Measurements from ENCODE around the gene MEOX2.

The MEOX2 gene

DNA sequence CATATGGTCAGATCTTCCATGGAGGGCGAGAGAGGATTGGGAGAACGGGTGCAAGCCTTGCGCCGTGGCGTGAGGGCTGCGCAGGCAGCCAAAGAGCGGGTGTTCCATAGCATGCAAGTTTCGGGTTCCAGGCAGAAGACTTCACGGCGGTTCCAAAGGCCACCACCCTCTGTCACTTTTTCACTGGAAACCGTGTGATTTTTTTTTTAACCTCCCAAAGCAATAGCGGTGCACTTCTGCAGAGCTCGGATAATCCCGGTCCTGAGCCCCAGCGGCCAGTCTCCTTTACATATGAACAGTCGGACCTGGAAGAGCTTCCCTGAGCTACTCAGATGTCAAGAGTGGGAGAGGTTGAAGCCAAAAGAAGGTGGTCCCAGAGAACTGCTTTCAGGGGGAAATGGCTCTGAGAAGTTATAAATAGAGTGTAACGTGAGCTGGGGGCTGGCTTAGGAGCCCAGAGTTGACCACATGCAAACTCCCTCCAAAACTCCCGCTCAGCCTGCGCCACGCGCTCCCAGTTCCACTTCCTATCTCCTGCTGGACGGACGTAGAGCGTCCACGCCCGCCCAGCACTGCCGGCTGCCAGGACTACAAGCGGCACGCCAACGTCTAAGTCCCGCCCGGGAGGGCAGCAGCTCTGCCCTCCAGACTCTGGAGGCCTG, at the start of gene MEOX2:
Gene MEOX2, minus strand, starts transcription at position 389 of the 662 bp plus-strand sequence. Its CDS starts 281 bp downstream, at position 108.
- DNase-seq, result no peak

GRCh38 chr7:15729746-15730145, 43.3 kb upstream of the MEOX2 start:
- no peak for DNase-seq

DNA sequence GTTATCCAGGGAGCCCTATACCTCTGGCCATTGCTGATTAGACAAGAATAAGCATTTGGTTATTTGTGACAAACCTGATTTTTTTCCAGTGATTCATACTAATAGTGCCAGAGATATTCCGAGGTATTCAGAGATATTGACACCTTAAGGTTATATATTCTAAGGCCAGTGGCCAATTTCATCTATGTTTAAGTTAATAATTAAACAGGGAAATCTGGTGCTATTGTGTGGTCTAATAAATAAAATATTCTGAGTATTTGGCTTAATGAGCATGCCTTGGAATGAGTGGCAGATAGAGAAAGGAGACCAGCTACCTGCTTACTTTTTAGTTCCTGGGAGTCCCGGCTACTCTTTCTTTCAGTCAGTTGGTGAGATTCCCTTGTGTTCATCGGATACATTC, 38.6 kb upstream of the MEOX2 start:
- DNase-seq, result no peak

DNA sequence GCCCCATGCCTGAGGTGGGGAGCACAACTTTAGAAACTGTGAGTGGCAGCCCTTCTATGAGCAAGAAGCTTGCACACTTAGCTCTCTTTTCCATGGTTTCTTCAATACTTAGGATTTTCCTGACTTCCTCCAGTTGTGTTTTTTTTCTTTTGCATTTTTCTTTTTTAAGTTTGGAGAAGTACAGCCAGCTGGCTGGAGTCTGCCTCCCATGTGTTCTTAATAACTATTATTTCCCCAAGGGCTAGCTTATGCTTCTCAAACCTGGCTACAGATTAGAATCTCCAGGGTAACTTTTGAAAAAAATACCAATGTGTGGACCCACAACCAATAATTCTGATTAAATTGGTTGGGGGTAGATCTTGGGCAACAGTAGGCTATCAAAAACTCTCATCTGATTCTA, 37.4 kb upstream of the MEOX2 start:
- no peak for DNase-seq

- DNase-seq, result peak in 1 of 2 donors; percentile 19
These were observed 34.5 kb upstream of the MEOX2 start for GRCh38 chr7:15720849-15721471.

DNA sequence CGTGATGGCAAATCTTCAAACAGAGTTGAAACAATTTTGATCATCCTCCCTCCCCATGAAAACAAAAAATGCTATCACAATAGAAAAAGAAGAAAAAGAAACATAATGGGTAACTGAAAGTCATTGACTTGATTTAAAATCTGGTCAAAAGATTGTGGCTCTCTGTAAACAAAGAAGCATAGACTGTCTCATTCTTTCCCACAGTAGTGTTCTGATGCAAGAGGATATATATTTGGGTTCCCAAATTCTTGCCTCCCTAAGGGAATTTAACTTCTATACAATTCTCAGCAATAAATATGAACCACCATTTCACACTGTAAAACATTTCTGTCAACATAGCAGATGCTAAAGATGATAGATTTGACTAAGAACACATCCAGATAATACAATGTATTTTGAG, 32.8 kb upstream of the MEOX2 start:
- DNase-seq, result no peak

GRCh38 chr7:15715435-15715834, 29.0 kb upstream of the MEOX2 start:
- no peak for DNase-seq

DNA sequence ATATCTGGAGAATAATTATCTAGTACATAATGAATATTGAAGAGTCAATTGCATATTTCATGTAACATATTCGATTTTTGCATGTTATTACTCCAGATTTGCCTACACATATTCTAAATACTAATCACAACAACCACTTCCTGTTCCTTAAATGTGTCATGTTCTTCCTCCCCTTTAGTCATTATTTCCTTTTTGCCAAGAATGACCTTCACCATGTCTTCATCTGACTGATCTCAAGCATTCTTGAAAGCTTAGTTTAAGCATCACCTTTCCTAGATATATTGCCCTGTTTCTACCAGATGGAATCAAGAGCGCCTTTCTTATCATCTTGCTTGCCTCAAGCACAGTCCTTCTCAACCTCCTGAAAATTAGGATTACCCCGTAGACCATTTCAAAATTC, 23.5 kb upstream of the MEOX2 start:
- no peak for DNase-seq

- DNase-seq, result no peak
These were observed 21.1 kb upstream of the MEOX2 start for GRCh38 chr7:15707570-15707969.

DNA sequence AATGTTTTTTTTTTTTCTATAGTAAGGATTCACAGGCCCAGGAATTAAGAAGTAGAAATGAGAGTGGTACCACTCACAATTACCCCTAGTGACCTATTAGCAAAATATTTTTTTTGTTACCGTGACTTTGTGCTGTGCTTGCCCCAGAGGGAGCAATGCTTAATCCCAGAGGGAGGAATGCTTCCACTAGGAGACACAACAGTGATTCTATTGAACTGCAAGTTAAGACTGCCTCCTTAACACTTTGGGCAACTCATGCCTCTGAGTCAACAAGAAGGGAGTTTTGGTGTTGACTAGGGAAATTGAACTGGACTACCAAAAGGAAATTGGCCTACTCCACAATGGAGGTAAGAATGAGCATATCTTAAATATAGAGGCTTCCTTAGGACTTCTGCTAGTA, 17.2 kb upstream of the MEOX2 start:
- DNase-seq, result no peak

DNA sequence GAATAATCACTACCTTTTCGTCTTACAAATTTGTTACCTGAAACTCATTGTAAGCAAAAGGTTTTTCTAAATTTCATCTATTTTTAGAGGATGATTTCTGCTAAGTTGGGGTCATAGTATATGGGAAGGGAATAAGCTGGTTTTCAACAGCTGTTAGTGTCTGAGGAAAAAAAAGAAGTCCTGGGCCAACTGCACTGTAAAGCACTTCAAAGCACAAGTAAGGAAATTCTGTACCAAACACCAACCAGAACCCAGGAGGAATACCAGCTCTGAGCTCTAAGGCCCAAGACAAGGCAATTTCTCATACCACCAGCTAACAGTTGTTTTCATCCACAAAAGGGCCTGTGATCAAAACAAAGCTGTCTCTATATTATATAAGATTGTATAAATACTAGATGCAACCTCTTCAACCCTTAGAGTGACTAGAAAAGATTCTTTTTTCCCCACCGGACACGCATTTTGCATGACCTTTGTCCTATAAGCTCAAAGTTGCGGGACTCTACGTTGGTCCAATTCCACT, 6.1 kb upstream of the MEOX2 start:
- no peak for DNase-seq

DNA sequence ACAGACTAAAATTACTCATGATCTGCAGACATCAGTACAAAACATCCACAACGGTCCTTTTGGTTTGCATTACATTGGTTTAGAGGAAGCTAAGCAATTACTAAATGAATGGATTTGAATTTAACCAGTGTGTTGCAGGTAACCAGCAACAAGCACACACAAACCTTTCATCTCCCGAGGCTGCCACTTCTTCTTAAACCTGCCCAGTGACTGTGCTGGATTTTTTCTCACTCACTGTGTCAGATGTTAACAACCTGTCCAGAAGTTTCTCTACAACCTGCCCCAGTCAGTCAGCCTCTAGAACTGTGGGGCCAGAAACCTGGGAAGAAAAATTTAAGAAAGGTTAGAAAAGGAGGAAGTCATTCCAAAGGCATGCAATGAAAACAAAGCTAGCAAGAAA, 2.4 kb upstream of the MEOX2 start:
- DNase-seq, result no peak

DNA sequence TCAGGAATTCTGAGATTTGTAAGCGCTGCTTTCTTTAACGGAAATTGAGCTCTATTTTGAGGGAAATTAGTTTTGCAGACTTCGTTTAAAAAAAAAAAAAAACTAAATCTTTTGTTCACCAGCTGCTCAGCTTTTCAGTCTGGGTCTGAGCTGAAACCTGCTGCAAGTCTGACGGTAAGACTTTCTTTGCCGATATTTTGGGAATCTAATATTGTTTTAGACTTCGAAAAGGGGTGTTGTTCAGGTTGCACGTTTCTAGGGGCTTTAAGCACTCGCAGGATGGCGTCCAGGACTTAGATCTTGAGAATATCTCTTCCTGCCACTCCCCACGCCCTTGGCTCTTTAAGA, 1.8 kb upstream of the MEOX2 start:
- DNase-seq, result no peak

- DNase-seq, result no peak
These were observed 1.2 kb upstream of the MEOX2 start for GRCh38 chr7:15687546-15688278.

DNA sequence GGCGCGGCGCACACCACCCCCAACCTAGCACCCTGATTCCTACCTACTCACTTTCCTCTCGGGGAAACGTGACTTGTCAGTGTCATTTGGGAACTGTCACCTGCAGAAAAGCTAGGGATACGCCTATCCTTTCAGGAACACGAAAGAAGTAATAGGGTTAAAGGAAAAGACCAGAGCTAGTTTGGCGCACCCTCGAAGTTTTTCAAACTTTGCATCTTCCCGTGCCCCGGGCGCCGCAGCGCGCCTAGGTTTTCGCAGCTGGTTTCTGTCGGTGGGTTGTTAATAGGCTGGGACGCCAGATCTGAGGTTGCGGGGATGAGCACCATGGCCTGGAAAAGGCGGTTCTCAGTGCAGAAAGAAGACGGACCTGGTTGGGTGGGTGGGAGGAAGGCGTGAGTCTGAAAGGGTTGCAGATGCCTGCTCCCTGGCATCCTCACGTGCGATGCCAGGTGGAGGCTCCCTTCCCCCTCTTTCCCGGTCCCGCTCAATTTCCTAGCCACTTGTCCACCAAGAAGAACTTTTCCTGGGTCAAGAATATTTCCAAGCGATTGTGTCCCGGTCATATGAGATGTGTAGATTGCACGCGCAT, 568 bp upstream of the MEOX2 start:
- DNase-seq, result no peak

- DNase-seq, result no peak
These were observed 857 bp downstream of the MEOX2 start for GRCh38 chr7:15685358-15686294.

DNA sequence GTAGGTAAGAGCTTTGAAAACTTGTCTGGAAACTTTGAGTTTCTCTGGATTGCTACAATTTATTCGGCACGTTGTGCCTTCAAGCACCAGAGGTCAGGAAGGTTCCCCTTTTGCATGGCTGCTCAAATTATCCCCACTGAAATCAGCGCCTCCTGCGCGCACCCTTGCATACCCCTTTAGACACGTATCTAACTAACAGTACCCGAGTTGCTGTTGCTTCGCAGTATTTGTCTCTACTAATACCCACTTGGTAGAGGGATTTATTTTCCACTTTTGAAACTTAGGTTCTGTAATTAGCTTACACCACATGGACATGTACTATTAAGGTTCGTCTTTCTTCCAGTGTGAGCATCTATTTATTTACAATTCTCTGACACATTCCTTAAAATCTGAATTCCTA, 1.6 kb downstream of the MEOX2 start:
- DNase-seq, result no peak

- no peak for DNase-seq
These were observed 2.2 kb downstream of the MEOX2 start for GRCh38 chr7:15684111-15684800.

GRCh38 chr7:15682751-15683245, 3.7 kb downstream of the MEOX2 start:
- no peak for DNase-seq

DNA sequence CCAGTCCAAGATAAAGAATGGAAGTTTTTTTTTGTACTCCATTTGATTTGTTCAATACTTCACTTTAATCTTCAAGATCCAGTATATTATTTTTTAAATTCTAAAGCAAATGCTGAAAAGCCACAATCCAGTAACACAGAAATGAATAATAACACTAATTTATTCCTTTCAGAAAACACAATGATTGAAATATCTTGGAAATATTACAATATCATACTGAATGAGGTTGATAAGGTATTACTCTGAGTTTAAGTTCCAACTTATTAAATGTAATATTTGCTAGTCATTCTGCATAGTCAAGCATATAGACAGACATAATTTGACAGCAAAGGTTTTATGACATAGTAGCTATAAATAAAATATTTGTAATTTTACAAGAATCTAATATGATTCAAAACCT, 4.4 kb downstream of the MEOX2 start:
- DNase-seq, result no peak

DNA sequence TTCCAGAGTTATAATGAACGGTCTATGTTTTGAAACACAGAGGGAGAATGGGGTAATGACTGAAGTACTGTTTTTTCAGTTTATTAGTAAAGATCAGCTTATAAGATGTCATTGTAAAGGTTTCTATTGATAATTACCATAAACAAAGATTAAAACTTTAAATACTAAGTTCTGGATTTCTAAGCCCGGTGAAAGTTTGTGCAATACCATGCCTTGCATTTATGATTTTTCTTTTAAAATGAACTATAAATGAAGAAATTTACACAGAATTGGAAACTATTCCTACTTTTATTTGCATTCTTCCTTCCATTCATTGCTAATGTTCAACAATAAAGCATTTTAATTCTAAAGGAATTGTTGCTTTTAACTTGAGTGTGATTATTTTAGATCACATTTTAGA, 4.9 kb downstream of the MEOX2 start:
- no peak for DNase-seq

DNA sequence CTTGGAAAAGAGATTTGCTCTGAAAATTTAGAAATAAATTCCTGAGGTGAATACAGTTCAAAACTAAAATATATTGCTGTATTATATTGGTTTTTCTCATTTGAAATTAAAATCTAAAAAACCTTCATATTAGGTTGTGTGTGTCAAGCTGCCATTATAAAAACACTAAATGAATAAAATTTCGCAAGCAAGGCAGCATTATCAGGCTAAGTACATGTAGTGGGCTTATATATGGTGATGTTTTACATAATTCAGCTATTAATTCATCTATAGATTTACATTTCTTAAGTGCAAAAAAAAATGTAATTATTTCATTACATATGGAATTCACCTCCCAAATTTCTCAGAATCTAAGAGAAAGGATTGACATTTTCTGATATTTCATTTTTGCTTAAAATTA, 5.3 kb downstream of the MEOX2 start:
- DNase-seq, result no peak
